Psoas muscle (tissue), 8 donors: ENCODE measurements around the gene ABCC3. TPM values are rescaled to one million over a fixed set of nuclear protein-coding genes. Genes with fewer than 3 reads are reported as not detected.

Experiments used
- ATAC-seq, 4 donors: fragments of 200-7000 bp; cut with Tn5 transposase; one replicate each; pipeline ENCODE4 v1.9.1; 2020; ENCODE audit warnings: moderate library complexity in 3 of 4, mild to moderate bottlenecking in 2 of 4
- DNase-seq, 2 donors: peaks; one replicate each; pipeline ENCODE4 v3.0.0-alpha.2; 2020
- H3K27ac ChIP-seq: fragments of 200-600 bp; one replicate; pipeline ENCODE4 v1.8.0; 2022
- H3K27me3 ChIP-seq, 3 donors: fragments of 200-600 bp in 1 of 3; one replicate each; pipeline versions ENCODE4 v1.6.1 to v1.8.0; 2013 to 2022; ENCODE audit warnings: low read length in 2 of 3, mild to moderate bottlenecking in 2 of 3, moderate library complexity in 1 of 3; ENCODE audit not compliant: insufficient read depth in 3 of 3
- H3K36me3 ChIP-seq, 2 donors: fragments of 200-600 bp in 1 of 2; one replicate each; pipeline versions ENCODE4 v1.6.1 to v1.8.0; 2013 to 2022; ENCODE audit warnings: low read depth in 1 of 2, mild to moderate bottlenecking in 1 of 2, moderate library complexity in 1 of 2; ENCODE audit not compliant: insufficient read depth in 1 of 2
- H3K4me1 ChIP-seq: fragments of 200-600 bp; one replicate; pipeline ENCODE4 v1.8.0; 2022
- H3K4me3 ChIP-seq: fragments of 200-600 bp; one replicate; pipeline ENCODE4 v1.8.0; 2022; ENCODE audit warnings: mild to moderate bottlenecking
- H3K9me3 ChIP-seq: fragments of 200-600 bp; one replicate; pipeline ENCODE4 v1.8.0; 2022
- WGBS, 3 donors: extraction: QIAGEN DNeasy Blood & Tissue Kit; methylation state at CpG; one replicate each; pipeline versions ENCODE4 v1.1.6 to v1.1.7; 2013; 5-methylcytosine and 5-hydroxymethylcytosine counted together
- intact Hi-C, 2 donors: fragments of 100-400 bp; cut with DNase I; formaldehyde crosslinking; loops; one replicate each; pipeline versions ENCODE4 v1.11.0 to v1.14.2; 2022
- polyA plus RNA-seq, 3 donors: library from polyadenylated mRNA; stranded (reverse); fragments of 200-250 nt; gene quantifications; one replicate each; pipeline ENCODE4 v1.2.3, GENCODE V29; 2013
- total RNA-seq, 4 donors: library from RNA; stranded (reverse); fragmentation: NEBNext Ultra II Directional in 2 of 4; extraction: Animal tissue kit (Norgen Biotek cat#: 25700) in 2 of 4; gene quantifications; one replicate each; pipeline versions ENCODE4 v1.2.1 to v1.2.4, GENCODE V29; 2021 to 2023
- TF ChIP-seq, protein P1 (sequence below): fragments of 200-600 bp; IDR thresholded peaks from one replicate; pipeline ENCODE4 v1.8.0; 2022; ENCODE audit warnings: antibody characterized with exemption
- donor health status: healthy with polysubstance abuse.
- donor health status: DM: no; HTN: no; CAD: no; lungs with moderate emphysema.
- donor health status: Bipolar disorder and iron deficiency.
- donor health status: healthy.
- donor health status: DM: yes; HTN: yes; CAD: no.
- donor health status: DM: no; HTN: no; CAD: no.
- donor health status: DM: no; HTN: no; CAD: no.
- donor health status: DM: yes; HTN: yes; CAD: no.

The ABCC3 gene
- total and polyA plus RNA-seq, 7 donors, result 0.36 to 1.6 (median 0.61) TPM

DNA sequence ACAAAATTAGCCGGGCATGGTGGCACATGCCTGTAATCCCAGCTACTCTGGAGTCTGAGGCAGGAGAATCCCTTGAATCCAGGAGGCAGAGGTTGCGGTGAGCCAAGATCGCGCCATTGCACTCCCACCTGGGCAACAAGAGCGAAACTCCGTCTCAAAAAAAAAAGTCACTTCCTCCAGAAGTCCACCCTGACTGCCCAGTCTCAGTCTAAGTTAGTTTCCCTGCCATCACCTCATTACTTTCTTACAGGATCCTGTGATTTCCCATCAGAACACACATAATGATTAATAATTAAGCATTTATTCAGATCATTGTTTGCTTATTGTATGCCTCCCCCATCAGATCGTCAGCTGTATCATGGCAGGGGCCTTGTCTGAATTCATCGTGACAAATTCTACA is 31.6 kb downstream of the ABCC3 start:
- Histone ChIP-seq H3K36me3 (no peaks in the 10 kb centered on the region), H3K4me3 (no peak overlapping the region), H3K9me3 (no peaks in the 10 kb centered on the region), H3K4me1 (peaks cover 10% of the 10 kb centered on the region), H3K27me3 (no peaks in the 10 kb centered on the region), H3K27ac (no peak overlapping the region)
- DNase-seq, result no peak
- TF ChIP-seq, protein P1, sequence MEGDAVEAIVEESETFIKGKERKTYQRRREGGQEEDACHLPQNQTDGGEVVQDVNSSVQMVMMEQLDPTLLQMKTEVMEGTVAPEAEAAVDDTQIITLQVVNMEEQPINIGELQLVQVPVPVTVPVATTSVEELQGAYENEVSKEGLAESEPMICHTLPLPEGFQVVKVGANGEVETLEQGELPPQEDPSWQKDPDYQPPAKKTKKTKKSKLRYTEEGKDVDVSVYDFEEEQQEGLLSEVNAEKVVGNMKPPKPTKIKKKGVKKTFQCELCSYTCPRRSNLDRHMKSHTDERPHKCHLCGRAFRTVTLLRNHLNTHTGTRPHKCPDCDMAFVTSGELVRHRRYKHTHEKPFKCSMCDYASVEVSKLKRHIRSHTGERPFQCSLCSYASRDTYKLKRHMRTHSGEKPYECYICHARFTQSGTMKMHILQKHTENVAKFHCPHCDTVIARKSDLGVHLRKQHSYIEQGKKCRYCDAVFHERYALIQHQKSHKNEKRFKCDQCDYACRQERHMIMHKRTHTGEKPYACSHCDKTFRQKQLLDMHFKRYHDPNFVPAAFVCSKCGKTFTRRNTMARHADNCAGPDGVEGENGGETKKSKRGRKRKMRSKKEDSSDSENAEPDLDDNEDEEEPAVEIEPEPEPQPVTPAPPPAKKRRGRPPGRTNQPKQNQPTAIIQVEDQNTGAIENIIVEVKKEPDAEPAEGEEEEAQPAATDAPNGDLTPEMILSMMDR, result no peak
- intact Hi-C loops, result no loop called here
- no peak for ATAC-seq
- 90 to 94% (median 93%) methylated on average over 8 of the region's 8 CpGs for WGBS, 3 donors

DNA sequence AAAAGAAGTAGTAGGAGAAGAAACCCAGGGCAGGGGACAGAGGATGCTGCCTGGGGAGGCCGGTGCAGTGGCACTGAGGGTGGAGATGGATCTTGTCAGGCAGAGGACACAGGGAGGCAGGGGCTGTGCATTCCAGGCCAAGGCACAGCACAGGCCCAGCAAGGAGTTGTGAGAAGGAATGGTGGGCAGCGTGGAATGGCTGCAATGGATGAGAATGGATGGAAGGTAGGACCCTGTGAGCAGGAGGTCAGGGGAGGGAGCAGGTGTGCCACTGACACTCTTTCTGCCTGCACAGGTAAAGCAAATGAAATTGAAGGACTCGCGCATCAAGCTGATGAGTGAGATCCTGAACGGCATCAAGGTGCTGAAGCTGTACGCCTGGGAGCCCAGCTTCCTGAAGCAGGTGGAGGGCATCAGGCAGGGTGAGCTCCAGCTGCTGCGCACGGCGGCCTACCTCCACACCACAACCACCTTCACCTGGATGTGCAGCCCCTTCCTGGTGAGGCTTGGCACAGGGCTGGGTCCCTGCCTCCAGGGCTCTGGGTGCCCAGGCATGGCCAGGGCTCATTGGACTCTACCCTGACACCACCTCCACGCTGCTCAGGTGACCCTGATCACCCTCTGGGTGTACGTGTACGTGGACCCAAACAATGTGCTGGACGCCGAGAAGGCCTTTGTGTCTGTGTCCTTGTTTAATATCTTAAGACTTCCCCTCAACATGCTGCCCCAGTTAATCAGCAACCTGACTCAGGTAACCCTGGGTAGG is 32.8 kb downstream of the ABCC3 start:
- Histone ChIP-seq H3K27me3 (no peaks in the 10 kb centered on the region), H3K36me3 (no peaks in the 10 kb centered on the region), H3K4me1 (no peaks in the 10 kb centered on the region), H3K4me3 (no peak overlapping the region), H3K9me3 (no peaks in the 10 kb centered on the region), H3K27ac (no peak overlapping the region)
- TF ChIP-seq, protein P1, result no peak
- WGBS, 3 donors, result 94 to 96% (median 95%) methylated on average over 11 to 14 of the region's 14 CpGs
- DNase-seq (no peak), ATAC-seq (no peak)
- intact Hi-C loops, result no loop called here

DNA sequence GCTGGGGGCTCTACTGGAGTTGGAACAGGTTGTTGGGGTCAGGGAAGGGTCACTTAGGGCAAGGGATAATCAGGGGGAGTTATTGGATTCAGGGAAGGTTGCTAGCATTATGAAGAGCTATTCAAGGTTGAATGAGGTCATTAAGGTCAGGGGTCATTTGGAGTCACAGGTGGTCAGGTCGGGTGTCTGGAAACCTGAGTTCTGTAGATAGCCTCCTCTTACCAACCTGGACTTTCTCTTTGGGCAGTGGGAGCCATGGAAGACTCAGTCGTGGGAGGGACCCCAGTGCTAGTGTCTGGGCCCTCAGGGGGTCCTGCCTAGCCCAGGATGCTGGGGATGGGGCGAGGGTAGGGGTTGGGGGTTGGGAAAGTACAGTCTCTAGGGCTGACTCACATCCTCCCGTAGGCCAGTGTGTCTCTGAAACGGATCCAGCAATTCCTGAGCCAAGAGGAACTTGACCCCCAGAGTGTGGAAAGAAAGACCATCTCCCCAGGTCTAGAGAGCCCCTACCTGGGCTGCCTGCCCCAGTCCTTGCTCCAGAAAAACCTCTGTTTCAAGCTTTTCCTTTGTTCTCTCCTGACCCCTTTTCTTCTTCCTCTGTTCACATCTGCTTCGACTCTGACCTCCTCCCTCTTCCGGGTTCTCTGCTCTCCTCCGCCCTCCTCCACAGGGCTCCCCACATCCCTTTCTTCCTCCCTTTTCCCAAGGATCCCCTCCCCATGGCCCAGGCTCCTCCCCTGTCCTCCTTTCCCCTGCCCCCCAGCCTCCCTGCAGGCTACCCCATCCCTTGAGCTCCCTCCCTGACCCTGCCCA is 33.5 kb downstream of the ABCC3 start:
- no peaks in the 10 kb centered on the region for H3K9me3 ChIP-seq
- WGBS, 3 donors, result 49 to 57% (median 51%) methylated on average over 8 of the region's 8 CpGs
- H3K4me3 ChIP-seq, result no peak overlapping the region
- H3K36me3 ChIP-seq, result no peaks in the 10 kb centered on the region
- DNase-seq (no peak), ATAC-seq (no peak)
- no peaks in the 10 kb centered on the region for H3K27me3 ChIP-seq
- intact Hi-C loops, result no loop called here
- TF ChIP-seq, protein P1, result no peak
- H3K4me1 ChIP-seq, result no peaks in the 10 kb centered on the region
- H3K27ac ChIP-seq, result no peak overlapping the region

- no peak overlapping the region for H3K27ac ChIP-seq
- DNase-seq (no peak), ATAC-seq (no peak)
- intact Hi-C loops, result no loop called here
- no peaks in the 10 kb centered on the region for H3K4me1 ChIP-seq
- H3K4me3 ChIP-seq, result no peak overlapping the region
- TF ChIP-seq, protein P1, result no peak
- H3K36me3 ChIP-seq, result no peaks in the 10 kb centered on the region
- no peaks in the 10 kb centered on the region for H3K9me3 ChIP-seq
- 79 to 82% (median 81%) methylated on average over 9 of the region's 9 CpGs for WGBS, 3 donors
- H3K27me3 ChIP-seq, result no peaks in the 10 kb centered on the region
Measured at GRCh38 chr17:50668838-50669581, 34.3 kb downstream of the ABCC3 start.
